Measurements from ENCODE around the gene PTPRT.

GRCh38 chr20:43161716-43162115, 28.0 kb downstream of the PTPRT start:
- no peak for TF ChIP-seq EZH2phosphoT487 (IDR thresholded peaks at IDR 0.05; ENCODE audit: low read length)
- TF ChIP-seq CTCF (IDR thresholded peaks at IDR 0.05; ENCODE audit: low read length): no peak

All from MM.1S (cell line).